MM.1S (cell line): ENCODE results near the gene XYLT2.

ENCODE experiments used
- DNase-seq: peaks from one replicate; pipeline ENCODE4 v3.0.0-alpha.2; 2015
- H2AFZ ChIP-seq: fragments of 300-600 bp; sonication (generic); 2 replicates; pipeline ENCODE4 v1.6.0; 2016; ENCODE audit warnings: antibody characterized with exemption, low read length
- H3F3A ChIP-seq: fragments of 300-600 bp; sonication (generic); 2 replicates; pipeline ENCODE4 v1.6.1; 2016; ENCODE audit warnings: mild to moderate bottlenecking, antibody characterized with exemption, low read length, moderate library complexity, mixed read lengths; ENCODE audit not compliant: insufficient read depth
- H3K27ac ChIP-seq: fragments of 300-600 bp; sonication (generic); 2 replicates; pipeline ENCODE4 v1.5.1; 2016; ENCODE audit warnings: mild to moderate bottlenecking, low read length
- H3K27me3 ChIP-seq: fragments of 300-600 bp; sonication (generic); replicated peaks from 2 replicates; pipeline ENCODE4 v1.6.0; 2016; ENCODE audit warnings: low read length; ENCODE audit not compliant: insufficient read depth
- H3K36me3 ChIP-seq: fragments of 300-600 bp; sonication (generic); replicated peaks from 2 replicates; pipeline ENCODE4 v1.6.1; 2016; ENCODE audit warnings: mild to moderate bottlenecking, low read length, mixed read lengths; ENCODE audit not compliant: insufficient read depth
- H3K4me1 ChIP-seq: fragments of 300-600 bp; sonication (generic); 2 replicates; pipeline ENCODE4 v1.6.1; 2016; ENCODE audit warnings: low read length, mixed read lengths
- H3K4me2 ChIP-seq: fragments of 300-600 bp; sonication (generic); 2 replicates; pipeline ENCODE4 v1.6.0; 2016; ENCODE audit warnings: low read depth, low read length
- H3K4me3 ChIP-seq: fragments of 300-600 bp; sonication (generic); 2 replicates; pipeline ENCODE4 v1.5.1; 2016; ENCODE audit warnings: low read length, mixed read lengths
- H3K79me2 ChIP-seq: fragments of 300-600 bp; sonication (generic); 2 replicates; pipeline ENCODE4 v1.6.1; 2016; ENCODE audit warnings: mixed run types, low read length, mixed read lengths
- H3K9ac ChIP-seq: fragments of 300-600 bp; sonication (generic); 2 replicates; pipeline ENCODE4 v1.6.1; 2016; ENCODE audit warnings: low read length, mixed read lengths
- H3K9me2 ChIP-seq: fragments of 300-600 bp; sonication (generic); replicated peaks from 2 replicates; pipeline ENCODE4 v1.6.1; 2016; ENCODE audit warnings: mild to moderate bottlenecking, low read length, mixed read lengths; ENCODE audit not compliant: insufficient read depth
- H3K9me3 ChIP-seq: fragments of 300-600 bp; sonication (generic); replicated peaks from 2 replicates; pipeline ENCODE4 v1.6.1; 2016; ENCODE audit warnings: mild to moderate bottlenecking, low read length, mixed read lengths; ENCODE audit not compliant: insufficient read depth
- H4K20me1 ChIP-seq: fragments of 300-600 bp; sonication (generic); 2 replicates; pipeline ENCODE4 v1.6.1; 2016; ENCODE audit warnings: mild to moderate bottlenecking, low read length, moderate library complexity, mixed read lengths; ENCODE audit not compliant: insufficient read depth
- CTCF ChIP-seq: fragments of 300-600 bp; sonication (generic); IDR thresholded peaks from 2 replicates; pipeline ENCODE4 v1.5.1; 2016; ENCODE audit warnings: antibody characterized with exemption, low read length, mixed read lengths
- EZH2 ChIP-seq: fragments of 300-600 bp; sonication (generic); optimal IDR thresholded peaks from 2 replicates; pipeline ENCODE3; 2017; ENCODE audit warnings: low read depth, mild to moderate bottlenecking, antibody characterized with exemption, low read length, mixed read lengths
- EZH2phosphoT487 ChIP-seq: fragments of 300-600 bp; sonication (generic); IDR thresholded peaks from 2 replicates; pipeline ENCODE4 v1.6.1; 2018; ENCODE audit warnings: antibody characterized with exemption, low read length

XYLT2 gene

GRCh38 chr17:50356418-50356817 is 10.5 kb downstream of the XYLT2 start:
- H3F3A ChIP-seq: no peaks in the 10 kb centered on the region
- H3K27ac ChIP-seq: no peak overlapping the region
- H2AFZ ChIP-seq: no peak overlapping the region
- no peak overlapping the region for H3K4me2 ChIP-seq
- H3K4me3 ChIP-seq: no peak overlapping the region
- no peaks in the 10 kb centered on the region for H3K79me2 ChIP-seq
- no peaks in the 10 kb centered on the region for H3K9me3 ChIP-seq
- no peaks in the 10 kb centered on the region for H3K27me3 ChIP-seq
- no peak for DNase-seq
- no peaks in the 10 kb centered on the region for H3K36me3 ChIP-seq
- H3K9ac ChIP-seq: no peak overlapping the region
- no peaks in the 10 kb centered on the region for H3K4me1 ChIP-seq
- no peaks in the 10 kb centered on the region for H4K20me1 ChIP-seq
- TF ChIP-seq EZH2 (no peak), CTCF (no peak), EZH2phosphoT487 (no peak)
- no peaks in the 10 kb centered on the region for H3K9me2 ChIP-seq

GRCh38 chr17:50356892-50357510 is 11.1 kb downstream of the XYLT2 start:
- Histone ChIP-seq H3K27ac (no peak overlapping the region), H3K4me3 (no peak overlapping the region), H3F3A (no peaks in the 10 kb centered on the region), H3K79me2 (no peaks in the 10 kb centered on the region), H3K4me1 (no peaks in the 10 kb centered on the region), H3K4me2 (no peak overlapping the region), H3K9ac (no peak overlapping the region), H2AFZ (no peak overlapping the region), H3K27me3 (no peaks in the 10 kb centered on the region), H4K20me1 (no peaks in the 10 kb centered on the region), H3K9me3 (no peaks in the 10 kb centered on the region), H3K36me3 (no peaks in the 10 kb centered on the region), H3K9me2 (no peaks in the 10 kb centered on the region)
- DNase-seq: no peak
- no peak for TF ChIP-seq EZH2
- TF ChIP-seq EZH2phosphoT487: no peak
- TF ChIP-seq CTCF: no peak

GRCh38 chr17:50358177-50358576 is 12.3 kb downstream of the XYLT2 start:
- Histone ChIP-seq H3K9me2 (no peaks in the 10 kb centered on the region), H3K36me3 (no peaks in the 10 kb centered on the region), H3K79me2 (no peaks in the 10 kb centered on the region), H3K4me3 (no peak overlapping the region), H4K20me1 (no peaks in the 10 kb centered on the region), H3K9me3 (no peaks in the 10 kb centered on the region), H3K4me2 (no peak overlapping the region), H3K4me1 (no peaks in the 10 kb centered on the region), H2AFZ (no peak overlapping the region), H3F3A (no peaks in the 10 kb centered on the region), H3K27ac (no peak overlapping the region), H3K27me3 (no peaks in the 10 kb centered on the region), H3K9ac (no peak overlapping the region)
- TF ChIP-seq EZH2: no peak
- TF ChIP-seq CTCF: no peak
- TF ChIP-seq EZH2phosphoT487: no peak
- DNase-seq: no peak
